ENCODE measurements around the gene ANTXR1. TPM values are rescaled to one million over a fixed set of nuclear protein-coding genes. Genes with fewer than 3 reads are reported as not detected.
"Not testable (repeated sequence)": the region's sequence is repeated elsewhere in the genome, so short reads cannot be mapped to it uniquely, and the experiment has no call there.

Gene ANTXR1
- total and polyA plus RNA-seq, 2 experiments from 2014 or later, result 128 to 191 TPM

GRCh38 chr2:69227716-69228115 lies 214.7 kb downstream of the ANTXR1 start:
- in situ Hi-C loops (cut with MboI), result no loop called here
- Histone ChIP-seq H2AFZ (no peak overlapping the region), H3K4me3 (no peak overlapping the region), H4K20me1 (ENCODE audit: insufficient read depth) (no peaks in the 10 kb centered on the region), H3K79me2 (ENCODE audit: insufficient read depth) (no peaks in the 10 kb centered on the region; the same call in 1 of the 2 replicates), H3F3A (ENCODE audit: insufficient read depth) (peaks cover 19% of the 10 kb centered on the region), H3K9me3 (ENCODE audit: low read depth) (no peaks in the 10 kb centered on the region), H3K27me3 (replicated peaks; ENCODE audit: insufficient read depth) (no peaks in the 10 kb centered on the region), H3K4me1 (ENCODE audit: insufficient read depth) (peaks cover 49% of the 10 kb centered on the region), H3K27ac (no peak overlapping the region), H3K4me2 (ENCODE audit: unreplicated experiment) (no peak overlapping the region), H3K9me2 (ENCODE audit: insufficient read depth) (no peaks in the 10 kb centered on the region), H3K9ac (no peak overlapping the region), H3K36me3 (ENCODE audit: low read depth) (no peaks in the 10 kb centered on the region; the same call in 1 of the 2 replicates)
- TF ChIP-seq EZH2phosphoT487 (IDR thresholded peaks at IDR 0.05; ENCODE audit: insufficient read depth, low read depth) (no peak), EZH2 (IDR thresholded peaks at IDR 0.05; ENCODE audit: insufficient read depth, poor library complexity, severe bottlenecking) (no peak)
- DNase-seq, result no peak

GRCh38 chr2:69230946-69231345 lies 218.0 kb downstream of the ANTXR1 start:
- H3K36me3 ChIP-seq (ENCODE audit: low read depth); H3K9ac ChIP-seq; H3K9me2 ChIP-seq (ENCODE audit: insufficient read depth); H3K79me2 ChIP-seq (ENCODE audit: insufficient read depth); H3K9me3 ChIP-seq (ENCODE audit: low read depth); H3K4me3 ChIP-seq; DNase-seq; H3K4me2 ChIP-seq (ENCODE audit: unreplicated experiment); H3K27me3 ChIP-seq (replicated peaks; ENCODE audit: insufficient read depth); H3K27ac ChIP-seq; H4K20me1 ChIP-seq (ENCODE audit: insufficient read depth); in situ Hi-C loops (cut with MboI); H2AFZ ChIP-seq; H3F3A ChIP-seq (ENCODE audit: insufficient read depth): not testable (repeated sequence)
- WGBS, 2 experiments (ENCODE audit: low coverage in 1 of 2, low lambda C conversion rate in 2 of 2, missing lambda C conversion rate in 2 of 2), result 100% methylated on average over 1 of the region's 1 CpG
- H3K4me1 ChIP-seq (ENCODE audit: insufficient read depth), result peaks cover 20% of the 10 kb centered on the region

- TF ChIP-seq EZH2phosphoT487 (IDR thresholded peaks at IDR 0.05; ENCODE audit: insufficient read depth, low read depth) (no peak), EZH2 (IDR thresholded peaks at IDR 0.05; ENCODE audit: insufficient read depth, poor library complexity, severe bottlenecking) (no peak)
- H3K36me3 ChIP-seq (ENCODE audit: low read depth), result no peaks in the 10 kb centered on the region; the same call in 1 of the 2 replicates
- H3K4me1 ChIP-seq (ENCODE audit: insufficient read depth), result peaks cover 18% of the 10 kb centered on the region
- no peak overlapping the region for H3K27ac ChIP-seq
- no peak overlapping the region; the same call in 1 of the 2 replicates for H2AFZ ChIP-seq
- H3K4me2 ChIP-seq (ENCODE audit: unreplicated experiment), result no peak overlapping the region
- 65% methylated on average over 6 of the region's 6 CpGs for WGBS, 2 experiments (ENCODE audit: low coverage in 1 of 2, low lambda C conversion rate in 2 of 2, missing lambda C conversion rate in 2 of 2)
- H3K9me3 ChIP-seq (ENCODE audit: low read depth), result no peaks in the 10 kb centered on the region
- no peaks in the 10 kb centered on the region for H3K27me3 ChIP-seq (replicated peaks; ENCODE audit: insufficient read depth)
- in situ Hi-C loops (cut with MboI), result no loop called here
- no peaks in the 10 kb centered on the region for H4K20me1 ChIP-seq (ENCODE audit: insufficient read depth)
- DNase-seq, result no peak
- no peak overlapping the region for H3K4me3 ChIP-seq
- H3K9me2 ChIP-seq (ENCODE audit: insufficient read depth), result no peaks in the 10 kb centered on the region
- 0 out of 2 replicates have a peak overlapping the region, but pooled peaks have one; percentile 11 for H3K9ac ChIP-seq
- peaks cover 12% of the 10 kb centered on the region for H3F3A ChIP-seq (ENCODE audit: insufficient read depth)
- H3K79me2 ChIP-seq (ENCODE audit: insufficient read depth), result no peaks in the 10 kb centered on the region; the same call in 1 of the 2 replicates
Observed at GRCh38 chr2:69231612-69232277, 218.8 kb downstream of the ANTXR1 start.

- 98 to 99% methylated on average over 4 of the region's 4 CpGs for WGBS, 2 experiments (ENCODE audit: low coverage in 1 of 2, low lambda C conversion rate in 2 of 2, missing lambda C conversion rate in 2 of 2)
- H2AFZ ChIP-seq; H3K36me3 ChIP-seq (ENCODE audit: low read depth); H3K79me2 ChIP-seq (ENCODE audit: insufficient read depth); H3K27me3 ChIP-seq (replicated peaks; ENCODE audit: insufficient read depth); H3K4me3 ChIP-seq; H3K27ac ChIP-seq; H3K4me2 ChIP-seq (ENCODE audit: unreplicated experiment); H3K9ac ChIP-seq; H4K20me1 ChIP-seq (ENCODE audit: insufficient read depth); H3K9me2 ChIP-seq (ENCODE audit: insufficient read depth); H3K9me3 ChIP-seq (ENCODE audit: low read depth); DNase-seq; in situ Hi-C loops (cut with MboI): not testable (repeated sequence)
- peaks cover 45% of the 10 kb centered on the region for H3K4me1 ChIP-seq (ENCODE audit: insufficient read depth)
- peaks cover 40% of the 10 kb centered on the region for H3F3A ChIP-seq (ENCODE audit: insufficient read depth)
Observed at GRCh38 chr2:69235835-69236234, 222.9 kb downstream of the ANTXR1 start.
